ENCODE results near the gene ROR1.

Gene ROR1

DNA sequence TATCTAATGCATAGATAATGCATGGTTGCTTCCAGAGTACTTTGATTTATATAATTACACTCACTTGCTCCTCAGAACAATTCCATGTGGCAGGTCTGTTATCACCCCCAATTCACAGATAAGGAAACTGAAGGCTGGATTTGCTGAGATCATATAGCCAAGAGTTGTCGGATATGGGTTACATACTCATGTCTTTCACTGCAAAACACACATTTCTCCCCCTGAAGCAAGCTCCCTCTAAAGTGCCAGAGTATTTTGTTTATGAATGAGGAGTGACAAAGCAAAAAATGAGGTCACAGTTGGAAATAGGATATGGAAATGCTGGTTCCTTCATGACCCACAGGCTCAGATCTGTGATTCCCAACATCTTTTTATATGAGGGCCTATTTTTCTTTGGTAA is 134.2 kb downstream of the ROR1 start:
- no peak overlapping the region for H3K27ac Mint-ChIP-seq
- H3K4me1 Mint-ChIP-seq, result peaks cover 5% of the 10 kb centered on the region
- DNase-seq (ENCODE audit: low spot score in 2 of 2), result no peak
- peaks cover 9% of the 10 kb centered on the region for H3K27me3 Mint-ChIP-seq
- H3K4me3 Mint-ChIP-seq, result no peak overlapping the region
- no peak for ATAC-seq (ENCODE audit: low read depth)
- H3K36me3 Mint-ChIP-seq, result no peaks in the 10 kb centered on the region
- H3K9me3 Mint-ChIP-seq, result no peaks in the 10 kb centered on the region

DNA sequence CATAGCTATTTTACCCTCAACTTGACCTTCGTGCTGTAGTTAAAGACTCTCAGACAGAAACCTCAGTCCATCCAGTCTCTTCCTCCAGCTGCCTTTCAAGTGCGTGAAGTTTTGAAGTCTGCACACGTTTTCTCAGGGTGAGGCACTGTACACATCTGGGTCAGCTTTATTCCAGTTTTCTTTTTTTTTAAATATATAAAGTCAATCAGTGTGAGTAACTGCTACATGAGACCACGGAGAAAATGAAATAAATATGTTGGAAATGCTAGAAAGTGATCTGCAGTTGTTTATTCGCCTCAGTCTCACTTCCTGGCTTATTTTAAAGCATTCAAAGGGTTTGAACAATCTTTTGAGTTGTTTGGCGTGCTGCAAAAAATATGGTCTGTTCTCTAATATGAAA is 135.7 kb downstream of the ROR1 start:
- ATAC-seq (ENCODE audit: low read depth), result no peak
- H3K4me1 Mint-ChIP-seq, result peaks cover 3% of the 10 kb centered on the region
- DNase-seq (ENCODE audit: low spot score in 2 of 2), result no peak
- H3K27me3 Mint-ChIP-seq, result peaks cover 9% of the 10 kb centered on the region
- no peak overlapping the region for H3K4me3 Mint-ChIP-seq
- no peak overlapping the region for H3K27ac Mint-ChIP-seq
- no peaks in the 10 kb centered on the region for H3K36me3 Mint-ChIP-seq
- H3K9me3 Mint-ChIP-seq, result no peaks in the 10 kb centered on the region

DNA sequence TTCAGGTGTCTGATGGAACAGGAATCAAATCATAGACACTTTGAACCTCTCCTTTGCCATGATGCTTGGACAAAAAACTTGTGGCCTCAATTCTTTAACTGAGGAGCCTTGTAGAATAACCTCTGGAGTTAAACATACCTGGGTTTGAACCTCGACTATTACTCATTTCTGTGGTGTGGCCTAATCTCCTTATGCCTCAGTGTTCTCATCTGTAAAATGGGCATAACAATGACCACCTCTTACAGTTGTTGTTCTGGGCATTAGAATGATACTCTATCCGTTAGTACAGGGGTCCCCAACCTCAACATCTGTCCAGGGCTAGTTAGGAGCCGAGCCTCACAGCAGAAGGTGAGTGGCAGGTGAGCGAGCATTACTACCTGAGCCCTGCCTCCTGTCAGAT is 137.2 kb downstream of the ROR1 start:
- H3K27ac Mint-ChIP-seq, result no peak overlapping the region
- peaks cover 9% of the 10 kb centered on the region for H3K27me3 Mint-ChIP-seq
- peaks cover 3% of the 10 kb centered on the region for H3K4me1 Mint-ChIP-seq
- H3K4me3 Mint-ChIP-seq, result no peak overlapping the region
- DNase-seq (ENCODE audit: low spot score in 2 of 2), result no peak
- no peaks in the 10 kb centered on the region for H3K9me3 Mint-ChIP-seq
- H3K36me3 Mint-ChIP-seq, result no peaks in the 10 kb centered on the region
- ATAC-seq (ENCODE audit: low read depth), result no peak

DNA sequence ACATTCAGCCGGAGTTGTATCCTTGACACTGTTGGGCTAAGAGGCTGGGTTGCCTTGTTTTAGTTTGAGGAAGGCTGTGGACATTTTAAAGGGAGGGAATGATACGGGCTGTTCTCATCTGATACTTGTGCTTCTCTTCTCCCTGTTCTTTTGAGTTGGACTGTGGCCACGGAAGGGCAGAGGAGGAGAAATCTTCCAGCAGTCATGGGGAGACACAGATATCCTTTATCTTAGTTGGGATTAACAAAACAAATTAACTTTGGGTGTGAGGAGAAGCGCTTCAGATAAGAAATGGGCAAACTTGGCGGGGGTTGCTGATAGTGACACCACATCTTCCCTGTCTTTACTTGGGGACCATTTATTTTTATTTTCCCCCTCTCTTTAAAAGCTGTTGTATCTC is 138.8 kb downstream of the ROR1 start:
- ATAC-seq (ENCODE audit: low read depth), result no peak

DNA sequence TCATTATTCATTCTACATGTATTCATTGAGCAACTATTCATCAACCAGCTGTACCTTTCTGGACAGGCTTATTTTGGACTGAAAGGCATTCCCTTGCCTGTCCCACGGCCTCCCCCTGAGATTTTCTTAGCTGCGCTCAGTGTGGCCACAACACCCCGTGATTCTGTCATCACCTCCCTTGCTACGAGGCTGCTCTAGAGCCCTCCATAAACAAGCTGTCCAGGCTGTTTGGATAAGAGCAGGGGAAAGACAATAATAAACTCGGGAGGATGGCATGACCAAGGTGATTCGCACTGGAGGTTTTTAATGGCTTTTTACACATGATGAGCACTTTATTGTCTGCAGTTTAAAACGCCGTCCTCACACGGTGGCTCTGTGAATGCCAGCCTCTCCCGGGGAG is 139.7 kb downstream of the ROR1 start:
- no peak overlapping the region for H3K4me3 Mint-ChIP-seq
- no peaks in the 10 kb centered on the region for H3K9me3 Mint-ChIP-seq
- H3K36me3 Mint-ChIP-seq, result no peaks in the 10 kb centered on the region

More for the DNA sequence above, 138.8 kb downstream of the ROR1 start:
- Mint-ChIP-seq H3K27ac (no peak overlapping the region), H3K4me1 (peaks cover 3% of the 10 kb centered on the region), H3K4me3 (no peak overlapping the region), H3K27me3 (peaks cover 10% of the 10 kb centered on the region), H3K9me3 (no peaks in the 10 kb centered on the region), H3K36me3 (no peaks in the 10 kb centered on the region)
- no peak for DNase-seq (ENCODE audit: low spot score in 2 of 2)

DNA sequence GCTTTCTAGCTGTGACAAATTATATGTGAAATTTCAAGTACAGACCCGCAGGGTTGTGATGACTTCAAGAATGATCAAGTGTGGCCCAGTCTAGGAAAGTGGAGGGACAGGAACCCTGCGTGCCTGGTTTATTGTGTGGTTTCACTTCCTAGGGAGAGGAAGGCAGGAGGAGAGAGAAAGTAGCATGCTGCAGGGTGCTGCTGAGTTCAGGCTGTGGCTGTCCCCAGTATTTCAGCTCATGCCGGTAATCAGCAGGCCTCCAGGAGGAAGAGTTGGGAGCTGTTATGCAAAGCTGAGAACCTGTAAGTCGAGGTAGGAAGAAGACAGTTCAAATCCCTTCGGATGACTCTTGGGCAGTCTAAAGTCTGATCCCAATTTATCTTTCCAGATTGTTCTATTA is 140.4 kb downstream of the ROR1 start:
- H3K27me3 Mint-ChIP-seq, result peaks cover 11% of the 10 kb centered on the region
- DNase-seq (ENCODE audit: low spot score in 2 of 2) (no peak), ATAC-seq (ENCODE audit: low read depth) (no peak)
- H3K4me3 Mint-ChIP-seq, result no peak overlapping the region
- no peaks in the 10 kb centered on the region for H3K36me3 Mint-ChIP-seq
- no peak overlapping the region for H3K27ac Mint-ChIP-seq
- peaks cover 3% of the 10 kb centered on the region for H3K4me1 Mint-ChIP-seq
- H3K9me3 Mint-ChIP-seq, result no peaks in the 10 kb centered on the region

More for the DNA sequence above, 139.7 kb downstream of the ROR1 start:
- no peak overlapping the region for H3K27ac Mint-ChIP-seq
- no peak for DNase-seq (ENCODE audit: low spot score in 2 of 2)
- H3K4me1 Mint-ChIP-seq, result peaks cover 3% of the 10 kb centered on the region
- peaks cover 13% of the 10 kb centered on the region for H3K27me3 Mint-ChIP-seq
- ATAC-seq (ENCODE audit: low read depth), result no peak

DNA sequence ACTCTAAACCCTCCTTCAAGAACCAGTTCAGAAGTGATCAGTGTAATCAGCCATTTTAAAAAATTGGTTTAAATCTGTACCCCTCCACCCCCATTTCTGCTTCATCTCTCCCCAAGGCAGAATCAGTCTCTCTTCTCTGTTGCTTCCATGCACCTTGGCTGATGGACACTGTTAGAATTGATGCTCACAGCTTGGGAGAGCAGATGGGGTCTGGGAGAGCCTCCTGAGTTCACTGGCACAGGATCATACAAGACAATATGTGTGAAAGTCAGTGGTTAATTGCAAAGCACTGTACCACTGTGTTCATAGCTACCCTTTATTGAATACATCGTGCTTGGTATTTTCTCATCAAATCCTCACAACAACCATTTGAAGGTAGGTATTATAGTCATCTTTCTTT is 140.9 kb downstream of the ROR1 start:
- no peak overlapping the region for H3K27ac Mint-ChIP-seq
- no peaks in the 10 kb centered on the region for H3K36me3 Mint-ChIP-seq
- H3K4me1 Mint-ChIP-seq, result peaks cover 3% of the 10 kb centered on the region
- H3K4me3 Mint-ChIP-seq, result no peak overlapping the region
- DNase-seq (ENCODE audit: low spot score in 2 of 2) (no peak), ATAC-seq (ENCODE audit: low read depth) (no peak)
- no peaks in the 10 kb centered on the region for H3K9me3 Mint-ChIP-seq
- peaks cover 11% of the 10 kb centered on the region for H3K27me3 Mint-ChIP-seq

DNA sequence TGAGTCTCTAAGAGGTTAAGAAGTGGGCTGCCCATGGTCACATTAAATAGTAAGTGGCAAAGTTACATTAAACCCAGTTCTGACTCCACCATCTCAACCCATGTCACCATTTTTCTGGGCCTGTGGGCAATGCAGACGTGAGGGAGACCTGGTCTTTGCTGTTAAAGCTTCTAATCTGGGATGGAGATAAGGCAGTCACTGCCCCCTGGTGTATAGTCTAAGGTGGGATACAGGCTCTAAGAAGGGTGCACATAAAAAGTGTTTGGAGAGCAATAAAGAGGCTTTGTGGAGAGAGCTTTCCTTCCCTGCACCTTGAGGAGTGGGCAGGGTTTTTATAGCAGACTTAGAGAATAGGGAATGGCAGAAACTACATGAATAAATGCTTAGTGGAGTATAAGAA is 141.3 kb downstream of the ROR1 start:
- H3K27me3 Mint-ChIP-seq, result peaks cover 12% of the 10 kb centered on the region
- H3K9me3 Mint-ChIP-seq, result no peaks in the 10 kb centered on the region
- H3K27ac Mint-ChIP-seq, result no peak overlapping the region
- DNase-seq (ENCODE audit: low spot score in 2 of 2) (no peak), ATAC-seq (ENCODE audit: low read depth) (peak; percentile 84)
- peaks cover 3% of the 10 kb centered on the region for H3K4me1 Mint-ChIP-seq
- no peaks in the 10 kb centered on the region for H3K36me3 Mint-ChIP-seq
- no peak overlapping the region for H3K4me3 Mint-ChIP-seq

DNA sequence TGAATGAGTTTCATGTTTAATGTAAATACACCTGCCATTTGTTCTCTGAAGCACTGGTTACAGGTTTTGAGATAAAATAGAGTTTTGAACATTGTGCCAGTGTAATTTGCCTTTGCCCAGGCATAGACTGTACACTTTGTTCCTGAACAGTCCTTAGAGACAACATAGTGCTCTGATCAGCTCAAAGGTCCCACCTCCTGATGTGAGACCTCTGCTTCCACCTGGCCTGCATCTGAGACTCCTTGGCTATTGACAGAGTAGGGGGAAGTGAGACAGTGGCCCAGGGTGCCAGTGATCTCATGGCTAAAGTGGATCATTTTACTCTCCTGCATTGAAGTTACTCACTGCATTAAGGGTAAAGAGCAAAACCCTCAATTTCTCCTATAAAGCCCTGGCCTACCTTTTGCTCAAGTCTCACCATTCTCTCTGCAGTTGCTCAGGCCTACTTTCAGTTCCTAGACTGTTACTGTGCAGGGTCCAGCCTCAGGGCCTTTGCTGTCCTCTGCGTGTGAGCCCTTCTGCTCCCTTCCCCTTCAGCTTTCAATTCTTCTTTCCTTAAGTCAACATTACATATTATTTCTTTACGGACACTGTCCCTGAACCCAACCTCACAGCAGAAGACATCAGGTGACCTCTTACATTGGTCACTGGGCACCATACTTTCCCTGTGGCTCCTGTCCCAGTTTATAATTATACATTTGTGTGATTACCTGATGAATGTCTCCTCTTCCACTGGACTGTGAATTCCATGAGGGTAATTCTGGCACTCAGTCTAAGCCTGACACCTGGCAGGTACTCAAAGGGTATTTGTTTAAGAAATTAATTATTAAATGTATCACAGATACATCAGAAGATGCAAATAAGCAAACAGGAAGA is 142.9 kb downstream of the ROR1 start:
- no peaks in the 10 kb centered on the region for H3K9me3 Mint-ChIP-seq
- H3K4me3 Mint-ChIP-seq, result no peak overlapping the region
- no peaks in the 10 kb centered on the region for H3K36me3 Mint-ChIP-seq
- ATAC-seq (ENCODE audit: low read depth) (no peak), DNase-seq (ENCODE audit: low spot score in 2 of 2) (no peak)
- H3K4me1 Mint-ChIP-seq, result peaks cover 3% of the 10 kb centered on the region
- H3K27ac Mint-ChIP-seq, result no peak overlapping the region
- peaks cover 12% of the 10 kb centered on the region for H3K27me3 Mint-ChIP-seq

DNA sequence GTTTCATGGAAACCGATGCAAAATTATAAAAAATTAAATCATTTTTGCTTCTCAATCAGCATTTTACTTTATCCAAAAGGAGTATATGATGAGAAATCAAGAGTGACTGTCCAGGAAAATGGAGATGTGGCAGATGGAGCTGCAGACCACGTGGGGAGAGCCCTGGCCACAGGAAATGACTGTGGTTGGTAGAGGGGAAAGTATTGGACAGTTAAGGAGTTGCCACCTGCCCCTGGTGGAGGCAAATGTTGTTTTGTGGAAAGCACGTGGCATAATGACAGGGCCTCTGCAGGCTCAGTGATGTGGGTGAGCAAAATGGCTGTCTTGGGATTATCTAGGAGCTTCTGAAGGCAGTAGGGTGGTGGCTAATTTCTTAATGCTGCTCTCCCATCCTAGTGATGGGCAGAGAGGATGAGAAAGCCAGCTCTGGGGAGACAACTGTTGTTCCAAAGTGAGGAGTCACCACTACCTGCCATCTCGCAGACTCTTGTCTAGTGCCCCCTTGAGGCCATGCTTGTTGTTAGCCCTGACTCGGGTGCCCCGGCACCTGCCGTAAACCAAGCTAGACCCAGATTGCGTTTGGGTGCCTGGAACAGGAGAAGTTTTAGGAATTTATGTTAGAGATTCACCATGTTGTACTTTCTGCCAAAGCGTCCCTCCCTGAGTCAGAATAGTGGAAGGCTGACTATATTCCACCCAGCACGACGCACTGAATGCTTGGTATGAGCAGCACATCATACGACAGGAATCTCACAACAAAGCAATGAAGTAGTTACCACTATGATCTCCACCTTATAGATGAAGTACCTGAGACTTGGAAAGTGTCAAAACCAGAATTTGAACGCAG is 144.0 kb downstream of the ROR1 start:
- Mint-ChIP-seq H3K9me3 (no peaks in the 10 kb centered on the region), H3K4me3 (no peak overlapping the region), H3K36me3 (no peaks in the 10 kb centered on the region), H3K4me1 (peaks cover 3% of the 10 kb centered on the region), H3K27me3 (peaks cover 7% of the 10 kb centered on the region), H3K27ac (no peak overlapping the region)
- ATAC-seq (ENCODE audit: low read depth), result no peak
- DNase-seq (ENCODE audit: low spot score in 2 of 2), result no peak

DNA sequence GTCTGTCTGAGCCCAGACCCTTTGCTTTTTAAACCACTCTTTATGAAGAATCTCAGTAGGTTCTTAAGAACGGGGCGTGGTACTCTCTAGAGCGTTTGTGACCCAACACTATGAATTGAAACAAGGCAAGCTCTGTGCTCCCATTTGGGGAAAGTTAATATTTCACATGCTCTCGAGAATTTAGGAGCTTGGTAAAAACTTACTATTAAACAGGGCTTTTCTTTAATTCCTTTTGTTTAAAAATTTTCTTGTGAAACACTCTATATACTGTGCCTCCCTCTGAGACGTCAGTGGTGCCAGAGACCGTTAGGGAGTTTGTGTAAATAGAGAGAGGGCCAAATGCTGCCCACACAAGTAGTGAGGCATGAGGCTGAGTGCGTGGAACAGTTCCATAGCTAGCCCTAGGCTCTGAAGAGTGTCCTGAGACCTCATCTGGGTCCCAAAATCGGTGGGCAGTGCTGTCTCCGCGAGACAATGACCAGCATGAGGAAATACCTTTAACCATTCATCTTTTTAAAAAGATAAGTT is 144.7 kb downstream of the ROR1 start:
- no peak overlapping the region for H3K27ac Mint-ChIP-seq
- H3K9me3 Mint-ChIP-seq, result no peaks in the 10 kb centered on the region
- H3K4me1 Mint-ChIP-seq, result peaks cover 3% of the 10 kb centered on the region
- H3K36me3 Mint-ChIP-seq, result no peaks in the 10 kb centered on the region
- peaks cover 7% of the 10 kb centered on the region for H3K27me3 Mint-ChIP-seq
- ATAC-seq (ENCODE audit: low read depth) (no peak), DNase-seq (ENCODE audit: low spot score in 2 of 2) (no peak)
- no peak overlapping the region for H3K4me3 Mint-ChIP-seq

DNA sequence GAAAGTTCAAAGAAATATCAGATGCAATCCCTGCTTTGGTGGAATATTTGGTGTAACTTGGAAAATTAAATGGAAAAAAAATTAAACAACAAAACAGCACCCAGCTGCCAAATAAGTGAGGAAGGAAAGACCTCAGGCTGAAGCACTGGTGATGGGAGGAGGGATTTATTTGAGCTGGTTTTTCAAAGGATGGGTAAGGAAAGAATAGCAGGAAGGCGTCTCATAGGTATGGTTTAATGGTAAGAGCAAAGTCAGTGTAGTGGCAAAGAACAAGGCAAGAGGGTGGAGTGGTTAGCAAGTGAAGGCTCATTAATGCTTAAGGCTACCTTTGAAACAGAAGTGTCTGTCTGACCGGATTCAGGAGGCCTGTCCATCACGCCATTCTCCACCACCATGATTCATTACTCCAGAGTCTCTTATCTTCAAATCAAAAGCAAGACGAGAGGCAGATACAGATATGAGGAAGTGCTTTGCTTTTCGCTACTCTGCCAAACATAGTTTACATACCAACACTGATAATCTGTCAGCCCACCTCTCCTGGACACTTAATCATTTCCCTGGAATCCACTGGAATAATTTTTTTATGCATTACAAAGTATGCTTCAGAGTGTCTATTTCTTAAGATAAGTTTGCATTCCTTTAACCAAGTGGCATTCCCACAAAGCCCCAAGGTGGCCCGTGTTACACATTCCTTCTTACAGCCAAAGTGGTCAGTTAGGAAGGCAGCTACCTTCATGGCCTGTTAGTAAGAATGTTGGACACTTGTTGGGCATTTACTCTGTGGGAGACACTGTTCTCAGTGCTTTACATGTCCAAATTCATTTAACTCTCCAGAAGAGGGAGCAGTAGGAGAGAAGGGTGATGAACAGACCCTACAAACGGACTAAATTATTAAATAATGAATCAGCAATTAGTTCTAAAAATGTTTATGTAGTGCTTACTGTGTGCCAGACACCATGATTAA is 146.6 kb downstream of the ROR1 start:
- Mint-ChIP-seq H3K27ac (no peak overlapping the region), H3K4me1 (no peaks in the 10 kb centered on the region), H3K27me3 (peaks cover 7% of the 10 kb centered on the region), H3K36me3 (no peaks in the 10 kb centered on the region), H3K9me3 (no peaks in the 10 kb centered on the region), H3K4me3 (no peak overlapping the region)
- ATAC-seq (ENCODE audit: low read depth), result no peak
- no peak for DNase-seq (ENCODE audit: low spot score in 2 of 2)

DNA sequence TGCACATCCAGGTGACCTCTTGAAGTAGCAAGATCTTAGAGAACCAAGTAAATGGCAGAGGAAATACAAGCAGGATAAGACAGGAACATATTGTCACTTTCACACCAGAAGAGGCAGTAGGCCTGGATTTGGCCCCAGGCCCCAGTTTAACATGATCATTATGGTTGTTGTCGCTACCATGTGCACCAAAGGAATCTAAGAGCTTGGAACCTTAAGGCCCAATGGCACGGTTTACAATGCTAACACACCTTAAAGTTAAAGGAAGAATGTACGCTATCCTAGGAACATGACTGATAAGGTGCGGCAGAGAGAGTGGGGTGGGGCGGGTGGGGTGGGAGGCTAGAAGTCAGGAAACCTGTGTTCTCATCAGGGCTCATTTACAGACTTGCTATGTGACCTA is 147.5 kb downstream of the ROR1 start:
- Mint-ChIP-seq H3K27me3 (peaks cover 7% of the 10 kb centered on the region), H3K27ac (no peak overlapping the region), H3K36me3 (no peaks in the 10 kb centered on the region), H3K4me3 (no peak overlapping the region), H3K4me1 (no peaks in the 10 kb centered on the region), H3K9me3 (no peaks in the 10 kb centered on the region)
- ATAC-seq (ENCODE audit: low read depth) (no peak), DNase-seq (ENCODE audit: low spot score in 2 of 2) (no peak)

Measured in memory B cell (primary cell).